Endodermal cell (in vitro differentiated cells): Measurements from ENCODE around the gene PPT1. TPM values are rescaled to one million over a fixed set of nuclear protein-coding genes. Genes with fewer than 3 reads are reported as not detected.

Experiments used
- DNase-seq: peaks from one replicate; pipeline ENCODE4 v3.0.0-alpha.2; 2017
- H3K27ac ChIP-seq: 2 replicates; pipeline ENCODE4 v1.5.1; 2013; ENCODE audit warnings: mild to moderate bottlenecking, low read depth, low read length, moderate library complexity
- H3K27me3 ChIP-seq: 2 replicates; pipeline ENCODE4 v1.6.1; 2013; ENCODE audit warnings: mild to moderate bottlenecking, low read length, moderate library complexity; ENCODE audit not compliant: insufficient read depth, control insufficient read depth, poor library complexity, severe bottlenecking
- H3K36me3 ChIP-seq: 2 replicates; pipeline ENCODE4 v1.7.0; 2013; ENCODE audit warnings: mild to moderate bottlenecking, low read length, moderate library complexity; ENCODE audit not compliant: control insufficient read depth, insufficient read depth
- H3K4me1 ChIP-seq: one replicate; pipeline ENCODE4 v1.7.0; 2013; ENCODE audit warnings: low read length; ENCODE audit not compliant: control insufficient read depth, insufficient read depth
- H3K4me3 ChIP-seq: 2 replicates; pipeline ENCODE4 v1.5.1; 2013; ENCODE audit warnings: mild to moderate bottlenecking, low read length, moderate library complexity
- H3K9ac ChIP-seq: 2 replicates; pipeline ENCODE4 v1.6.1; 2013; ENCODE audit warnings: mild to moderate bottlenecking, low read length, moderate library complexity; ENCODE audit not compliant: poor library complexity, severe bottlenecking; ENCODE audit errors: extremely low read depth
- H3K9me3 ChIP-seq: 2 replicates; pipeline ENCODE4 v1.6.1; 2013; ENCODE audit warnings: mild to moderate bottlenecking, low read length, moderate library complexity; ENCODE audit not compliant: control insufficient read depth
- H3K27ac Mint-ChIP-seq: 2 replicates; pipeline ENCODE4 v1.8.0; 2020; ENCODE audit warnings: mixed read lengths
- H3K27me3 Mint-ChIP-seq: 2 replicates; pipeline ENCODE4 v1.8.0; 2021; ENCODE audit warnings: mild to moderate bottlenecking, mixed read lengths; ENCODE audit not compliant: insufficient read depth
- H3K36me3 Mint-ChIP-seq: 2 replicates; pipeline ENCODE4 v1.8.0; 2020; ENCODE audit warnings: low read depth, mixed read lengths
- H3K4me1 Mint-ChIP-seq: 2 replicates; pipeline ENCODE4 v1.8.0; 2020; ENCODE audit warnings: mixed read lengths
- H3K4me3 Mint-ChIP-seq: 2 replicates; pipeline ENCODE4 v1.8.0; 2020; ENCODE audit warnings: mild to moderate bottlenecking, moderate library complexity, mixed read lengths
- H3K9me3 Mint-ChIP-seq: 2 replicates; pipeline ENCODE4 v1.8.0; 2020; ENCODE audit warnings: mild to moderate bottlenecking, mixed read lengths
- CTCF ChIP-seq: fragments of 200-600 bp; sonication (generic); conservative IDR thresholded peaks from 2 replicates; pipeline ENCODE4 v1.5.0; 2021; ENCODE audit warnings: antibody characterized with exemption, mild to moderate bottlenecking
- WGBS, 2 experiments: methylation state at CpG; one replicate each; pipeline versions ENCODE4 v1.1.5 to v1.1.7; 2013; ENCODE audit warnings: missing lambda C conversion rate in 2 of 2, mixed read lengths in 1 of 2; ENCODE audit not compliant: insufficient coverage in 1 of 2, insufficient read length in 1 of 2; 5-methylcytosine and 5-hydroxymethylcytosine counted together
- total RNA-seq, 2 donors: library from RNA; stranded (reverse); fragmentation: NEBNext Ultra II Directional in 1 of 2; extraction: Animal tissue kit (Norgen Biotek cat#: 25700) in 1 of 2; gene quantifications; 2 replicates in 1 of 2; 3 replicates in 1 of 2; pipeline ENCODE4 v1.2.1, GENCODE V29; 2021

The PPT1 gene
- total RNA-seq, 2 donors from 2014 or later = 85.7 to 111 TPM

GRCh38 chr1:40102896-40103295, 5.8 kb upstream of the PPT1 start:
- Histone ChIP-seq H3K27ac (no peak overlapping the region), H3K4me1 (no peaks in the 10 kb centered on the region), H3K27me3 (peaks cover 27% of the 10 kb centered on the region), H3K36me3 (no peaks in the 10 kb centered on the region), H3K9me3 (no peaks in the 10 kb centered on the region), H3K9ac (no peak overlapping the region), H3K4me3 (no peak overlapping the region)
- no peak for TF ChIP-seq CTCF
- peaks cover 8% of the 10 kb centered on the region for H3K9me3 Mint-ChIP-seq
- peaks cover 22% of the 10 kb centered on the region for H3K27me3 Mint-ChIP-seq
- DNase-seq = no peak
- H3K27ac Mint-ChIP-seq = no peak overlapping the region
- H3K4me1 Mint-ChIP-seq = no peaks in the 10 kb centered on the region
- no peak overlapping the region for H3K4me3 Mint-ChIP-seq
- no peaks in the 10 kb centered on the region for H3K36me3 Mint-ChIP-seq
- WGBS, 2 experiments = 80 to 95% methylated on average over 2 to 3 of the region's 3 CpGs

GRCh38 chr1:40102038-40102437, 5.0 kb upstream of the PPT1 start:
- Histone ChIP-seq H3K27ac (no peak overlapping the region), H3K4me3 (no peak overlapping the region), H3K9ac (no peak overlapping the region), H3K27me3 (peaks cover 27% of the 10 kb centered on the region), H3K36me3 (no peaks in the 10 kb centered on the region), H3K4me1 (no peaks in the 10 kb centered on the region), H3K9me3 (no peaks in the 10 kb centered on the region)
- 96% methylated on average over 1 of the region's 1 CpG; no CpG with 5 or more reads in 1 of the 2 experiments for WGBS, 2 experiments
- Mint-ChIP-seq H3K4me3 (no peak overlapping the region), H3K4me1 (no peaks in the 10 kb centered on the region), H3K27me3 (peaks cover 24% of the 10 kb centered on the region), H3K27ac (no peak overlapping the region), H3K36me3 (no peaks in the 10 kb centered on the region), H3K9me3 (peaks cover 8% of the 10 kb centered on the region)
- DNase-seq = no peak
- TF ChIP-seq CTCF = no peak

GRCh38 chr1:40096646-40096976, 441 bp downstream of the PPT1 start:
- Mint-ChIP-seq H3K27me3 (peaks cover 17% of the 10 kb centered on the region), H3K36me3 (peaks cover 12% of the 10 kb centered on the region), H3K4me3 (peak overlapping the region; percentile 80), H3K9me3 (no peaks in the 10 kb centered on the region), H3K27ac (peak overlapping the region; percentile 84), H3K4me1 (peaks cover 2% of the 10 kb centered on the region)
- Histone ChIP-seq H3K9me3 (no peaks in the 10 kb centered on the region), H3K27me3 (peaks cover 9% of the 10 kb centered on the region), H3K9ac (peak overlapping the region; percentile 52), H3K4me1 (no peaks in the 10 kb centered on the region), H3K4me3 (peak overlapping the region; percentile 94), H3K36me3 (peaks cover 12% of the 10 kb centered on the region), H3K27ac (no peak overlapping the region)
- no peak for DNase-seq
- WGBS, 2 experiments = 2 to 16% methylated on average over 8 to 9 of the region's 9 CpGs
- TF ChIP-seq CTCF = no peak
